Tibial artery (tissue), 4 donors: ENCODE data around the gene MAN2B2.

ENCODE experiments used
- DNase-seq, 2 donors: peaks; one replicate each; pipeline ENCODE4 v3.0.0-alpha.2; 2019
- H3K27ac ChIP-seq, 2 donors: fragments of 200-600 bp; sonication (generic) in 1 of 2; 1 replicate in 1 of 2; 2 replicates in 1 of 2; pipeline ENCODE4 v1.5.1; 2018 to 2019; ENCODE audit warnings: mild to moderate bottlenecking in 1 of 2
- H3K27me3 ChIP-seq, 2 donors: fragments of 200-600 bp; sonication (generic) in 1 of 2; one replicate each; pipeline versions ENCODE4 v1.5.1 to v1.6.0; 2016 to 2019
- H3K36me3 ChIP-seq, 3 donors: fragments of 200-600 bp; sonication (generic) in 2 of 3; one replicate each; pipeline ENCODE4 v1.5.1; 2016 to 2019; ENCODE audit warnings: mild to moderate bottlenecking in 2 of 3
- H3K4me1 ChIP-seq, 4 donors: fragments of 200-600 bp; sonication (generic) in 2 of 4; 1 replicate in 3 of 4; 2 replicates in 1 of 4; pipeline ENCODE4 v1.5.1; 2016 to 2019
- H3K4me3 ChIP-seq, 2 donors: fragments of 200-600 bp; sonication (generic) in 1 of 2; 1 replicate in 1 of 2; 2 replicates in 1 of 2; pipeline ENCODE4 v1.5.1; 2018 to 2019; ENCODE audit warnings: mild to moderate bottlenecking in 2 of 2
- H3K9me3 ChIP-seq, 3 donors: fragments of 200-600 bp; sonication (generic) in 1 of 3; one replicate each; pipeline ENCODE4 v1.5.1; 2016 to 2019
- CTCF ChIP-seq, 2 experiments: fragments of 200-600 bp in 1 of 2; fragments of 450-650 bp in 1 of 2; IDR thresholded peaks; one replicate each; pipeline ENCODE4 v1.5.1; 2017 to 2019; ENCODE audit warnings: antibody characterized with exemption in 2 of 2, mild to moderate bottlenecking in 1 of 2, moderate library complexity in 1 of 2
- intact Hi-C: fragments of 100-400 bp; cut with DNase I; formaldehyde crosslinking; loops from one replicate; pipeline ENCODE4 v1.15.0; 2023; ENCODE audit warnings: low total_unique reads

The MAN2B2 gene

GRCh38 chr4:6592804-6593563 is 18.0 kb downstream of the MAN2B2 start:
- Histone ChIP-seq H3K4me3 (no peak overlapping the region), H3K27me3 (no peaks in the 10 kb centered on the region), H3K9me3 (no peaks in the 10 kb centered on the region), H3K36me3 (peaks cover 7 to 100% (median 58%) of the 10 kb centered on the region in 3 donors), H3K4me1 (no peaks in the 10 kb centered on the region), H3K27ac (no peak overlapping the region)
- no peak for DNase-seq
- intact Hi-C loops: no loop called here
- TF ChIP-seq CTCF (IDR thresholded peaks at IDR 0.05): no peak

GRCh38 chr4:6594341-6594740 is 19.4 kb downstream of the MAN2B2 start:
- intact Hi-C loops: no loop called here
- Histone ChIP-seq H3K27ac (no peak overlapping the region), H3K4me3 (no peak overlapping the region), H3K4me1 (no peaks in the 10 kb centered on the region), H3K9me3 (no peaks in the 10 kb centered on the region), H3K27me3 (no peaks in the 10 kb centered on the region), H3K36me3 (peaks cover 7 to 100% (median 60%) of the 10 kb centered on the region in 3 donors)
- no peak for DNase-seq
- no peak for TF ChIP-seq CTCF (IDR thresholded peaks at IDR 0.05)

GRCh38 chr4:6594826-6595355 is 19.9 kb downstream of the MAN2B2 start:
- Histone ChIP-seq H3K4me1 (no peaks in the 10 kb centered on the region), H3K27me3 (no peaks in the 10 kb centered on the region), H3K9me3 (no peaks in the 10 kb centered on the region), H3K36me3 (peaks cover 7 to 100% (median 60%) of the 10 kb centered on the region in 3 donors), H3K4me3 (no peak overlapping the region), H3K27ac (no peak overlapping the region)
- no peak for TF ChIP-seq CTCF (IDR thresholded peaks at IDR 0.05)
- DNase-seq: no peak
- intact Hi-C loops: no loop called here

- Histone ChIP-seq H3K4me1 (no peaks in the 10 kb centered on the region), H3K9me3 (no peaks in the 10 kb centered on the region), H3K27me3 (no peaks in the 10 kb centered on the region), H3K36me3 (peaks cover 16 to 100% (median 65%) of the 10 kb centered on the region in 3 donors), H3K27ac (no peak overlapping the region), H3K4me3 (no peak overlapping the region)
- no peak for TF ChIP-seq CTCF (IDR thresholded peaks at IDR 0.05)
- intact Hi-C loops: no loop called here
- no peak for DNase-seq
Observed at GRCh38 chr4:6595897-6596537, 21.0 kb downstream of the MAN2B2 start.

GRCh38 chr4:6596948-6597347 is 22.0 kb downstream of the MAN2B2 start:
- Histone ChIP-seq H3K36me3 (peaks cover 25 to 100% (median 70%) of the 10 kb centered on the region in 3 donors), H3K27ac (no peak overlapping the region), H3K27me3 (no peaks in the 10 kb centered on the region), H3K4me3 (no peak overlapping the region), H3K9me3 (peaks cover 0 to under 1% (median 0%) of the 10 kb centered on the region in 3 donors), H3K4me1 (no peaks in the 10 kb centered on the region)
- intact Hi-C loops: no loop called here
- DNase-seq: no peak
- no peak for TF ChIP-seq CTCF (IDR thresholded peaks at IDR 0.05)
